GM23338 (cell line): ENCODE data around the gene HNRNPA1. TPM values are rescaled to one million over a fixed set of nuclear protein-coding genes. Genes with fewer than 3 reads are reported as not detected.

Experiments
- ATAC-seq: fragments of 200-7000 bp; cut with Tn5 transposase; 3 replicates; pipeline ENCODE4 v1.9.1; 2020
- DNase-seq: peaks from one replicate; pipeline ENCODE4 v3.0.0-alpha.2; 2015; ENCODE audit warnings: low spot score
- H2AFZ ChIP-seq: fragments of 200-600 bp; sonication (generic); 2 replicates; pipeline ENCODE4 v1.8.0; 2016; ENCODE audit warnings: antibody characterized with exemption, mild to moderate bottlenecking, moderate library complexity
- H3F3A ChIP-seq: fragments of 200-600 bp; sonication (generic); replicated peaks from 2 replicates; pipeline ENCODE4 v1.8.0; 2017; ENCODE audit warnings: antibody characterized with exemption, mixed run types, low read depth
- H3K27ac ChIP-seq: fragments of 200-600 bp; sonication (generic); 2 replicates; pipeline ENCODE4 v1.6.1; 2016; ENCODE audit warnings: low read depth
- H3K27me3 ChIP-seq: fragments of 200-600 bp; sonication (generic); 2 replicates; pipeline ENCODE4 v1.8.0; 2016; ENCODE audit warnings: mild to moderate bottlenecking, mixed run types, moderate library complexity; ENCODE audit not compliant: insufficient read depth
- H3K36me3 ChIP-seq: fragments of 200-600 bp; sonication (generic); 2 replicates; pipeline ENCODE4 v1.8.0; 2016; ENCODE audit warnings: mild to moderate bottlenecking; ENCODE audit not compliant: insufficient read depth
- H3K4me1 ChIP-seq: fragments of 200-600 bp; sonication (generic); 2 replicates; pipeline ENCODE4 v1.8.0; 2016; ENCODE audit warnings: mild to moderate bottlenecking, moderate library complexity; ENCODE audit not compliant: insufficient read depth
- H3K4me2 ChIP-seq: fragments of 200-600 bp; sonication (generic); 2 replicates; pipeline ENCODE4 v1.7.1; 2017; ENCODE audit warnings: mixed run types
- H3K4me3 ChIP-seq: fragments of 200-600 bp; sonication (generic); 2 replicates; pipeline ENCODE4 v1.6.1; 2016; ENCODE audit warnings: mixed run types
- H3K79me2 ChIP-seq: fragments of 200-600 bp; sonication (generic); replicated peaks from 2 replicates; pipeline ENCODE4 v1.8.0; 2017; ENCODE audit warnings: mild to moderate bottlenecking; ENCODE audit not compliant: insufficient read depth
- H3K9me2 ChIP-seq: fragments of 200-600 bp; sonication (generic); 2 replicates; pipeline ENCODE4 v1.8.0; 2017; ENCODE audit not compliant: insufficient read depth
- H4K20me1 ChIP-seq: fragments of 200-600 bp; sonication (generic); replicated peaks from 2 replicates; pipeline ENCODE4 v1.8.0; 2017; ENCODE audit warnings: mild to moderate bottlenecking; ENCODE audit not compliant: insufficient read depth
- H3K27ac Mint-ChIP-seq: 2 replicates; pipeline ENCODE4 v1.8.0; 2020; ENCODE audit warnings: inconsistent platforms, mild to moderate bottlenecking, moderate library complexity, mixed read lengths
- H3K27me3 Mint-ChIP-seq: 3 replicates; pipeline ENCODE4 v1.8.0; 2022; ENCODE audit warnings: low read depth, mild to moderate bottlenecking, moderate library complexity, mixed read lengths, inconsistent platforms; ENCODE audit not compliant: insufficient read depth, poor library complexity
- H3K36me3 Mint-ChIP-seq: 3 replicates; pipeline ENCODE4 v1.8.0; 2021; ENCODE audit warnings: low read depth, mild to moderate bottlenecking, inconsistent platforms, moderate library complexity, mixed read lengths
- H3K4me1 Mint-ChIP-seq: 3 replicates; pipeline ENCODE4 v1.8.0; 2020; ENCODE audit warnings: mild to moderate bottlenecking, inconsistent platforms, mixed read lengths
- H3K4me3 Mint-ChIP-seq: 3 replicates; pipeline ENCODE4 v1.8.0; 2021; ENCODE audit warnings: moderate library complexity, mild to moderate bottlenecking, inconsistent platforms, mixed read lengths
- H3K9me3 Mint-ChIP-seq: 3 replicates; pipeline ENCODE4 v1.8.0; 2020; ENCODE audit warnings: moderate library complexity, mild to moderate bottlenecking, inconsistent platforms, mixed read lengths
- CREB1 ChIP-seq: fragments of 250-450 bp; sonication (Bioruptor Pico); IDR thresholded peaks from 2 replicates; pipeline ENCODE4 v1.5.0; 2020; ENCODE audit warnings: low read depth, mild to moderate bottlenecking, moderate library complexity
- EZH2phosphoT487 ChIP-seq: fragments of 200-600 bp; sonication (generic); IDR thresholded peaks from one replicate; pipeline ENCODE4 v1.8.1; 2018; ENCODE audit warnings: antibody characterized with exemption; ENCODE audit not compliant: unreplicated experiment
- JUNB ChIP-seq: IDR thresholded peaks from one replicate; pipeline ENCODE4 v1.6.1; 2016; ENCODE audit warnings: antibody characterized with exemption; ENCODE audit not compliant: unreplicated experiment
- POLR2AphosphoS5 ChIP-seq: IDR thresholded peaks from 2 replicates; pipeline ENCODE4 v1.6.1; 2016; ENCODE audit warnings: antibody characterized with exemption, low read depth
- STAT1 ChIP-seq: IDR thresholded peaks from one replicate; pipeline ENCODE4 v1.6.1; 2016; ENCODE audit warnings: antibody characterized with exemption; ENCODE audit not compliant: unreplicated experiment
- ZNF114 ChIP-seq: fragments of 250-450 bp; sonication (Bioruptor Pico); IDR thresholded peaks from 2 replicates; pipeline ENCODE4 v1.5.0; 2020; ENCODE audit warnings: mild to moderate bottlenecking, moderate library complexity
- ZNF331 ChIP-seq: fragments of 250-450 bp; sonication (Bioruptor Pico); IDR thresholded peaks from 2 replicates; pipeline ENCODE4 v1.5.0; 2020; ENCODE audit warnings: low read depth, mild to moderate bottlenecking, moderate library complexity
- polyA plus RNA-seq: library from polyadenylated mRNA; unstranded; fragments of >200 nt; fragmentation: Nextera tagmentation; extraction: Ambion mirVana; gene quantifications from 2 replicates; pipeline ENCODE4 v1.2.1, GENCODE V29; 2016
- small RNA-seq: library from RNA; depleted of rRNA; stranded (forward); fragments of <200 nt; gene quantifications from one replicate; pipeline ENCODE3, GENCODE V24; 2014; ENCODE audit warnings: low replicate concordance
- total RNA-seq: library from RNA; depleted of rRNA; stranded (reverse); fragments of >200 nt; shearing (Covaris generic); gene quantifications from 2 replicates; pipeline ENCODE4 v1.2.3, GENCODE V29; 2014; rRNA removed
- TF ChIP-seq, protein P1 (sequence below): IDR thresholded peaks from one replicate; pipeline ENCODE4 v1.6.1; 2018; ENCODE audit warnings: antibody characterized with exemption; ENCODE audit not compliant: unreplicated experiment
- TF ChIP-seq, protein P2 (sequence below), 2 experiments: fragments of 200-600 bp in 1 of 2; sonication (generic) in 1 of 2; conservative IDR thresholded peaks; 2 replicates each; pipeline versions ENCODE4 v1.5.1 to v1.6.1; 2016 to 2017; ENCODE audit warnings: antibody characterized with exemption in 2 of 2, low read depth in 2 of 2, mild to moderate bottlenecking in 2 of 2, moderate library complexity in 1 of 2

Gene HNRNPA1
- total and polyA plus RNA-seq, 2 experiments from 2014 or later, result 1,104 to 2,576 TPM

DNA sequence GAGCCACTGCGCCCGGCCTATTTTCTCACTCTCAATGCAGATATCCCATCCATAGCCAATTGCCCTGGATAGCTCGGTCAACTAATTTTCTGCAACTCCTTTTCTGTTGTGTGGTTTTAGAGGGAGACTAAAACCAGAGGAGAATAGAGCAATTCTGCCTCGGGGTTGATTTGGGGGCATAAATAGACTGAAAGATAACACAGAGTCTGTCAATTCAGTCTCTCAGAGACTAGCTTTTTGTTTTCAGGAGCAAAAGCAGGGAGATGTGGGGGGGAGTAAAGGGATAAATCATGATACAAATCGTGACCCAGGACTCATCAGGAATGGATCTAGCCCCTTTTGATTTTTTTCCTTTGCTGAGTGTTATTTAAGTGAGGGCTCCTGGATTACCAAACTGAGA lies 50.9 kb downstream of the HNRNPA1 start:
- Histone ChIP-seq H3K27me3 (no peaks in the 10 kb centered on the region), H3K36me3 (no peaks in the 10 kb centered on the region), H4K20me1 (peaks cover 4% of the 10 kb centered on the region; the same call in 1 of the 2 replicates), H3F3A (peaks cover 15% of the 10 kb centered on the region), H2AFZ (no peak overlapping the region), H3K9me2 (no peaks in the 10 kb centered on the region), H3K4me2 (no peak overlapping the region), H3K79me2 (peaks cover 12% of the 10 kb centered on the region), H3K4me1 (peaks cover 30% of the 10 kb centered on the region), H3K4me3 (no peak overlapping the region), H3K27ac (no peak overlapping the region)
- no peaks in the 10 kb centered on the region for H3K9me3 Mint-ChIP-seq
- H3K27ac Mint-ChIP-seq, result no peak overlapping the region
- H3K4me3 Mint-ChIP-seq, result no peak overlapping the region
- no peaks in the 10 kb centered on the region for H3K36me3 Mint-ChIP-seq
- H3K27me3 Mint-ChIP-seq, result peaks cover 4% of the 10 kb centered on the region
- TF ChIP-seq POLR2AphosphoS5, result no peak
- no peak for TF ChIP-seq EZH2phosphoT487
- TF ChIP-seq, protein P1, sequence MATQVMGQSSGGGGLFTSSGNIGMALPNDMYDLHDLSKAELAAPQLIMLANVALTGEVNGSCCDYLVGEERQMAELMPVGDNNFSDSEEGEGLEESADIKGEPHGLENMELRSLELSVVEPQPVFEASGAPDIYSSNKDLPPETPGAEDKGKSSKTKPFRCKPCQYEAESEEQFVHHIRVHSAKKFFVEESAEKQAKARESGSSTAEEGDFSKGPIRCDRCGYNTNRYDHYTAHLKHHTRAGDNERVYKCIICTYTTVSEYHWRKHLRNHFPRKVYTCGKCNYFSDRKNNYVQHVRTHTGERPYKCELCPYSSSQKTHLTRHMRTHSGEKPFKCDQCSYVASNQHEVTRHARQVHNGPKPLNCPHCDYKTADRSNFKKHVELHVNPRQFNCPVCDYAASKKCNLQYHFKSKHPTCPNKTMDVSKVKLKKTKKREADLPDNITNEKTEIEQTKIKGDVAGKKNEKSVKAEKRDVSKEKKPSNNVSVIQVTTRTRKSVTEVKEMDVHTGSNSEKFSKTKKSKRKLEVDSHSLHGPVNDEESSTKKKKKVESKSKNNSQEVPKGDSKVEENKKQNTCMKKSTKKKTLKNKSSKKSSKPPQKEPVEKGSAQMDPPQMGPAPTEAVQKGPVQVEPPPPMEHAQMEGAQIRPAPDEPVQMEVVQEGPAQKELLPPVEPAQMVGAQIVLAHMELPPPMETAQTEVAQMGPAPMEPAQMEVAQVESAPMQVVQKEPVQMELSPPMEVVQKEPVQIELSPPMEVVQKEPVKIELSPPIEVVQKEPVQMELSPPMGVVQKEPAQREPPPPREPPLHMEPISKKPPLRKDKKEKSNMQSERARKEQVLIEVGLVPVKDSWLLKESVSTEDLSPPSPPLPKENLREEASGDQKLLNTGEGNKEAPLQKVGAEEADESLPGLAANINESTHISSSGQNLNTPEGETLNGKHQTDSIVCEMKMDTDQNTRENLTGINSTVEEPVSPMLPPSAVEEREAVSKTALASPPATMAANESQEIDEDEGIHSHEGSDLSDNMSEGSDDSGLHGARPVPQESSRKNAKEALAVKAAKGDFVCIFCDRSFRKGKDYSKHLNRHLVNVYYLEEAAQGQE, result no peak
- no peak for TF ChIP-seq ZNF114
- TF ChIP-seq JUNB, result no peak
- TF ChIP-seq STAT1, result no peak
- TF ChIP-seq, protein P2, sequence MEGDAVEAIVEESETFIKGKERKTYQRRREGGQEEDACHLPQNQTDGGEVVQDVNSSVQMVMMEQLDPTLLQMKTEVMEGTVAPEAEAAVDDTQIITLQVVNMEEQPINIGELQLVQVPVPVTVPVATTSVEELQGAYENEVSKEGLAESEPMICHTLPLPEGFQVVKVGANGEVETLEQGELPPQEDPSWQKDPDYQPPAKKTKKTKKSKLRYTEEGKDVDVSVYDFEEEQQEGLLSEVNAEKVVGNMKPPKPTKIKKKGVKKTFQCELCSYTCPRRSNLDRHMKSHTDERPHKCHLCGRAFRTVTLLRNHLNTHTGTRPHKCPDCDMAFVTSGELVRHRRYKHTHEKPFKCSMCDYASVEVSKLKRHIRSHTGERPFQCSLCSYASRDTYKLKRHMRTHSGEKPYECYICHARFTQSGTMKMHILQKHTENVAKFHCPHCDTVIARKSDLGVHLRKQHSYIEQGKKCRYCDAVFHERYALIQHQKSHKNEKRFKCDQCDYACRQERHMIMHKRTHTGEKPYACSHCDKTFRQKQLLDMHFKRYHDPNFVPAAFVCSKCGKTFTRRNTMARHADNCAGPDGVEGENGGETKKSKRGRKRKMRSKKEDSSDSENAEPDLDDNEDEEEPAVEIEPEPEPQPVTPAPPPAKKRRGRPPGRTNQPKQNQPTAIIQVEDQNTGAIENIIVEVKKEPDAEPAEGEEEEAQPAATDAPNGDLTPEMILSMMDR (conservative IDR thresholded peaks at IDR 0.05; ENCODE audit: low read depth in 2 of 2), result no peak
- no peak for TF ChIP-seq ZNF331
- TF ChIP-seq CREB1 (CRISPR knock-in tag), result no peak
- ATAC-seq (no peak), DNase-seq (no peak)
- peaks cover 26% of the 10 kb centered on the region for H3K4me1 Mint-ChIP-seq

DNA sequence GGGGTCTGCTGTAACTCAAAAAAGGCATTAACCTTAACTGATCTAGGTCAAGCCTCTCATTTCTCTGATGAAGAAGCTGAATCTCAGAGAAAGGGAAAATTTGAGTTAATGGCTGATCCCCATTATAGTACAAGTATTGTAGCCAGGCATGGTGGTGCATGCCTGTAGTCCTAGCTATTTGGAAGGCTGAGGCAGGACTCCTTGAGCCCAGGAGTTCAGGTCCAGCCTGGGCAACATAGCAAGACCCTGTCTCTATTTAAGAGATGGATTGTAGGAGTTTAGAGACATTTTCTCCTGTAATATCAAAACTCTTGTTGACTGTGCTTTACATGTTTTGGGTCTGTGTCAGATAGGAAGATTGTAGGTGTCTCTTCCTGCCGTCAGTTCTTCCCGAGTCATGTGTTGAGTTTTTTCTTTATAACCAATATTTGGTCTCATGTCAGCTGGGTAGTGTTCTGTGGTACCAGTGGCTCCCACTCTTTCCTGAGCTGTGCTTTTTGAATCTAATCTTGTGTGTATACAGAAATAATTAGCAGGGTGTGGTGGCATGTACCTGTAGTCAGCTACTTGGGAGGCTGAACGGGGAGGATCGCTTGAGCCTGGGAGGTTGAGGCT lies 53.0 kb downstream of the HNRNPA1 start:
- Histone ChIP-seq H3F3A (peaks cover 19% of the 10 kb centered on the region), H2AFZ (no peak overlapping the region), H3K27me3 (no peaks in the 10 kb centered on the region), H4K20me1 (peaks cover 8% of the 10 kb centered on the region), H3K36me3 (no peaks in the 10 kb centered on the region), H3K4me2 (no peak overlapping the region), H3K4me3 (no peak overlapping the region), H3K27ac (no peak overlapping the region), H3K9me2 (no peaks in the 10 kb centered on the region), H3K79me2 (peaks cover 22% of the 10 kb centered on the region), H3K4me1 (peaks cover 34% of the 10 kb centered on the region)
- TF ChIP-seq ZNF331, result no peak
- no peaks in the 10 kb centered on the region for H3K36me3 Mint-ChIP-seq
- H3K9me3 Mint-ChIP-seq, result no peaks in the 10 kb centered on the region
- DNase-seq, result no peak
- H3K27me3 Mint-ChIP-seq, result peaks cover 4% of the 10 kb centered on the region
- H3K4me3 Mint-ChIP-seq, result no peak overlapping the region
- ATAC-seq, result no peak
- H3K27ac Mint-ChIP-seq, result no peak overlapping the region
- H3K4me1 Mint-ChIP-seq, result peaks cover 24% of the 10 kb centered on the region

Small RNA genes lying within 50 kb of the gene (small RNA-seq; reads per million reads assigned to genes)
- gene RN7SL390P (not detected), gene RNU6-950P (not detected)

Other genes with a start within 250 kb of the HNRNPA1 start
- gene HOXC5, start 247.7 kb upstream of the HNRNPA1 start, total RNA-seq, result not detected in 2 replicates
- not detected in 2 replicates for gene HOXC5, start 247.7 kb upstream of the HNRNPA1 start, polyA plus RNA-seq
- not detected in 2 replicates for gene HOXC4, start 226.9 kb upstream of the HNRNPA1 start, total RNA-seq
- gene HOXC4, start 226.9 kb upstream of the HNRNPA1 start, polyA plus RNA-seq, result not detected in 2 replicates
- gene SMUG1, start 91.7 kb upstream of the HNRNPA1 start, total RNA-seq, result 19.6 and 23.8 TPM in 2 replicates
- 21.8 and 23.1 TPM in 2 replicates for gene SMUG1, start 91.7 kb upstream of the HNRNPA1 start, polyA plus RNA-seq
- gene CBX5, start 604 bp upstream of the HNRNPA1 start, total RNA-seq, result 193 and 212 TPM in 2 replicates
- gene CBX5, start 604 bp upstream of the HNRNPA1 start, polyA plus RNA-seq, result 152 and 175 TPM in 2 replicates
- 0.27 and 1.3 TPM in 2 replicates for gene NFE2, start 20.3 kb downstream of the HNRNPA1 start, total RNA-seq
- 1.8 and 3.0 TPM in 2 replicates for gene NFE2, start 20.3 kb downstream of the HNRNPA1 start, polyA plus RNA-seq
- 72.5 and 91.2 TPM in 2 replicates for gene COPZ1, start 44.4 kb downstream of the HNRNPA1 start, total RNA-seq
- 72.7 and 79.9 TPM in 2 replicates for gene COPZ1, start 44.4 kb downstream of the HNRNPA1 start, polyA plus RNA-seq
- not detected in 2 replicates for gene GPR84, start 83.8 kb downstream of the HNRNPA1 start, total RNA-seq
- not detected in 2 replicates for gene GPR84, start 83.8 kb downstream of the HNRNPA1 start, polyA plus RNA-seq
- gene ZNF385A, start 104.0 kb downstream of the HNRNPA1 start, total RNA-seq, result 10.9 and 22.3 TPM in 2 replicates
- gene ZNF385A, start 104.0 kb downstream of the HNRNPA1 start, polyA plus RNA-seq, result 19.6 and 21.7 TPM in 2 replicates
- gene ITGA5, start 138.5 kb downstream of the HNRNPA1 start, total RNA-seq, result 23.7 and 24.2 TPM in 2 replicates
- gene ITGA5, start 138.5 kb downstream of the HNRNPA1 start, polyA plus RNA-seq, result 5.9 and 7.3 TPM in 2 replicates
- not detected in 2 replicates for gene GTSF1, start 192.9 kb downstream of the HNRNPA1 start, total RNA-seq
- gene GTSF1, start 192.9 kb downstream of the HNRNPA1 start, polyA plus RNA-seq, result 1.3 and 2.3 TPM in 2 replicates
- not detected in 2 replicates for gene NCKAP1L, start 217.0 kb downstream of the HNRNPA1 start, total RNA-seq
- 0.12 TPM in 1 of 2 replicates, not detected in the other for gene NCKAP1L, start 217.0 kb downstream of the HNRNPA1 start, polyA plus RNA-seq